ENCODE data around the gene INHBB.

DNA sequence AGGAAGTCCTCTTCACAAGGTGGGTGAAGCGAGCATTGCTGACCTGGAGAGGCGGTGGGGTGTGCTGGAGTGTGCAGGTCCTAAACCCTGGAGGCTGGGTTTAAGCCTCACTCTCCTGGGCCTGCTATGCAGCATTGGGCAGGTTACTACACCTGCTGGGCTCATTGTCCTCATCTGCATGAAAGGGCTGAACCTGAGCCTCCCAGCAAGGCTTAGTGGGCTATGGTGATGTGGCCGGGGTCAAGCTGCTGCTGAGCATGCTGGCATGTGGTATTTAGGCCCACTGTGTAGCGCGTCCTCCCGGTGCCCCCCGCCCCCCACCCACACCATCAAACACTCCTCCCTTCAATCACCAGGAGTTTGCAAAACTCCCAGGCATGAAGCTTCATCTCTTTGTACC lies 37.3 kb downstream of the INHBB start:
- TF ChIP-seq SUZ12 (IDR thresholded peaks at IDR 0.05): no peak
- no peak for TF ChIP-seq FOXA1 (IDR thresholded peaks at IDR 0.05)
- TF ChIP-seq HDGF (IDR thresholded peaks at IDR 0.05; ENCODE audit: borderline replicate concordance): no peak
- TF ChIP-seq SP1 (IDR thresholded peaks at IDR 0.05): no peak
- TF ChIP-seq BHLHE40 (IDR thresholded peaks at IDR 0.05; ENCODE audit: borderline replicate concordance): no peak
- no peak for TF ChIP-seq CTBP1 (IDR thresholded peaks at IDR 0.05; ENCODE audit: borderline replicate concordance)
- TF ChIP-seq ZNF384 (IDR thresholded peaks at IDR 0.05): no peak
- TF ChIP-seq, protein P1, sequence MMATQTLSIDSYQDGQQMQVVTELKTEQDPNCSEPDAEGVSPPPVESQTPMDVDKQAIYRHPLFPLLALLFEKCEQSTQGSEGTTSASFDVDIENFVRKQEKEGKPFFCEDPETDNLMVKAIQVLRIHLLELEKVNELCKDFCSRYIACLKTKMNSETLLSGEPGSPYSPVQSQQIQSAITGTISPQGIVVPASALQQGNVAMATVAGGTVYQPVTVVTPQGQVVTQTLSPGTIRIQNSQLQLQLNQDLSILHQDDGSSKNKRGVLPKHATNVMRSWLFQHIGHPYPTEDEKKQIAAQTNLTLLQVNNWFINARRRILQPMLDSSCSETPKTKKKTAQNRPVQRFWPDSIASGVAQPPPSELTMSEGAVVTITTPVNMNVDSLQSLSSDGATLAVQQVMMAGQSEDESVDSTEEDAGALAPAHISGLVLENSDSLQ (IDR thresholded peaks at IDR 0.05): no peak
- no peak for TF ChIP-seq NFRKB (IDR thresholded peaks at IDR 0.05)
